ES-I3 (cell line): ENCODE results near the gene KRIT1.
A peak's percentile ranks its signal among the peaks of the same experiment; 100 is the strongest.
"Not testable (repeated sequence)": the region's sequence is repeated elsewhere in the genome, so short reads cannot be mapped to it uniquely, and the experiment has no call there.

Experiments
- H3K36me3 ChIP-seq: 2 replicates; pipeline ENCODE4 v1.6.1; 2013; ENCODE audit warnings: mild to moderate bottlenecking, low read length, control low read depth, moderate library complexity; ENCODE audit not compliant: insufficient read depth
- H3K4me1 ChIP-seq: 2 replicates; pipeline ENCODE4 v1.6.1; 2013; ENCODE audit warnings: mild to moderate bottlenecking, control low read depth, low read length; ENCODE audit not compliant: insufficient read depth
- H3K9ac ChIP-seq: 2 replicates; pipeline ENCODE4 v1.6.1; 2013; ENCODE audit warnings: low read depth, mild to moderate bottlenecking, low read length, moderate library complexity
- H3K9me3 ChIP-seq: 2 replicates; pipeline ENCODE4 v1.6.1; 2013; ENCODE audit warnings: mild to moderate bottlenecking, low read length, moderate library complexity; ENCODE audit not compliant: control insufficient read depth, insufficient read depth

The KRIT1 gene

GRCh38 chr7:92226981-92227380, 18.7 kb downstream of the KRIT1 start:
- no peak overlapping the region for H3K9ac ChIP-seq
- H3K36me3 ChIP-seq, result no peaks in the 10 kb centered on the region; the same call in none of the 2 replicates
- no peaks in the 10 kb centered on the region for H3K9me3 ChIP-seq
- H3K4me1 ChIP-seq, result no peaks in the 10 kb centered on the region

DNA sequence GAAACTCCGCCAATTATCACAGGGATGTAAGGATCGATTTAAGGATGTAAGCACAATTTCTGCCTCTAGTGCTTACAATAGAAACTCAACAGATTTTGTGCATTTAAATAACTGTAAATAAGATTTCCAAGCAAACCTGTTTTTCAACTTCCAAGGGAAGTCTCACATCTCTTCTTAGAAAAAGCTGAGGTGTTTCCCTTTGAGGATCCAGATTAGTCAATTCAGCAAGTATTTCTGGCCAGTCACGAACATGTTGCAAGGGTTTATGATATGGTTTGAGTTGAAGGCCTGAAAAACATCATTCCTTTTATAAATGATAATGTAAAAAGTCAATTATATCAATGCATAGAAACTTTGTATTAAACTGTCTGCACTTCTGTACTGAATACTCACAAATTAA, 23.9 kb downstream of the KRIT1 start:
- no peaks in the 10 kb centered on the region for H3K4me1 ChIP-seq
- H3K36me3 ChIP-seq, result peaks cover 7% of the 10 kb centered on the region
- no peak overlapping the region for H3K9ac ChIP-seq
- H3K9me3 ChIP-seq, result no peaks in the 10 kb centered on the region

- Histone ChIP-seq H3K9me3 (no peaks in the 10 kb centered on the region), H3K36me3 (0 out of 2 replicates have a peak, but pooled peaks cover 2% of the 10 kb centered on the region), H3K9ac (no peak overlapping the region), H3K4me1 (no peaks in the 10 kb centered on the region)
Measured at GRCh38 chr7:92206672-92207071, 39.0 kb downstream of the KRIT1 start.

GRCh38 chr7:92205987-92206386, 39.7 kb downstream of the KRIT1 start:
- H3K4me1 ChIP-seq, result no peaks in the 10 kb centered on the region
- H3K9me3 ChIP-seq, result no peaks in the 10 kb centered on the region
- H3K9ac ChIP-seq, result no peak overlapping the region
- H3K36me3 ChIP-seq, result 0 out of 2 replicates have a peak, but pooled peaks cover 2% of the 10 kb centered on the region

DNA sequence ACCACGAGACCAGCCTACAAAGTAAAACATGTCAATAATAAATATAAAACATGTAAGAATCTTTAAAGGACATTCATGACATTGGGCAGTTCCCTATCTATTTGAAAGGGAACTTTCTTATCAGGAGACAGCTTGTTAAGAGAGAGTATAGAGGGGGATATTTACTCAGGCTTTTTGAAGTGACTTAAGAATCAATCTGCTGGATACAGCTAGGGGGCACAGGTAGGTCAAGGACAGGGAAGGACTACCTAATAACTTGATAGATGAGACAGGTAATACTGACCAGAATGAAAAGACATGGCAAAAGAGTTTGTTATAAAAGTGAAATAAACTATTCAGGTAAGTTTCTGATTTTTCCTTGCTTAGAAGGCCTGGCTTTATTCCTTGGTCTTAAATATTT, 44.9 kb downstream of the KRIT1 start:
- Histone ChIP-seq H3K4me1 (no peaks in the 10 kb centered on the region), H3K9me3 (no peaks in the 10 kb centered on the region), H3K9ac (no peak overlapping the region), H3K36me3 (0 out of 2 replicates have a peak, but pooled peaks cover 2% of the 10 kb centered on the region)

GRCh38 chr7:92192326-92192725, 53.4 kb downstream of the KRIT1 start:
- Histone ChIP-seq H3K4me1 (no peaks in the 10 kb centered on the region), H3K9ac (no peak overlapping the region), H3K36me3 (no peaks in the 10 kb centered on the region), H3K9me3 (peaks cover 14% of the 10 kb centered on the region)

GRCh38 chr7:92189246-92189645, 56.5 kb downstream of the KRIT1 start:
- not testable (repeated sequence) for H3K4me1 ChIP-seq, H3K9ac ChIP-seq, H3K36me3 ChIP-seq
- H3K9me3 ChIP-seq, result peaks cover 14% of the 10 kb centered on the region

DNA sequence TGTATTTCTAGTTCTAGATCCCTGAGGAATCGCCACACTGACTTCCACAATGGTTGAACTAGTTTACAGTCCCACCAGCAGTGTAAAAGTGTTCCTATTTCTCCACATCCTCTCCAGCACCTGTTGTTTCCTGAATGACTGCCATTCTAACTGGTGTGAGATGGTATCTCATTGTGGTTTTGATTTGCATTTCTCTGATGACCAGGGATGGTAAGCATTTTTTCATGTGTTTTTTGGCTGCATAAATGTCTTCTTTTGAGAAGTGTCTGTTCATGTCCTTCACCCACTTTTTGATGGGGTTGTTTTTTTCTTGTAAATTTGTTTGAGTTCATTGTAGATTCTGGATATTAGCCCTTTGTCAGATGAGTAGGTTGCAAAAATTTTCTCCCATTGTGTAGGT, 61.4 kb downstream of the KRIT1 start:
- not testable (repeated sequence) for H3K9ac ChIP-seq, H3K4me1 ChIP-seq, H3K9me3 ChIP-seq, H3K36me3 ChIP-seq

GRCh38 chr7:92178928-92179924, 66.5 kb downstream of the KRIT1 start, which contains the start of gene LRRD1:
LRRD1 (minus strand) TSS chr7:92179142; CDS start chr7:92165202, 13,940 bp downstream.
- H3K9me3 ChIP-seq, result no peaks in the 10 kb centered on the region
- no peaks in the 10 kb centered on the region for H3K36me3 ChIP-seq
- H3K9ac ChIP-seq, result peak within 1 kb of the TSS; percentile 53; the same call in 1 of the 2 replicates
- no peaks in the 10 kb centered on the region for H3K4me1 ChIP-seq

GRCh38 chr7:92177362-92177761, 68.4 kb downstream of the KRIT1 start:
- H3K9me3 ChIP-seq, result no peaks in the 10 kb centered on the region
- H3K4me1 ChIP-seq, result no peaks in the 10 kb centered on the region
- H3K9ac ChIP-seq, result no peak overlapping the region
- H3K36me3 ChIP-seq, result no peaks in the 10 kb centered on the region

DNA sequence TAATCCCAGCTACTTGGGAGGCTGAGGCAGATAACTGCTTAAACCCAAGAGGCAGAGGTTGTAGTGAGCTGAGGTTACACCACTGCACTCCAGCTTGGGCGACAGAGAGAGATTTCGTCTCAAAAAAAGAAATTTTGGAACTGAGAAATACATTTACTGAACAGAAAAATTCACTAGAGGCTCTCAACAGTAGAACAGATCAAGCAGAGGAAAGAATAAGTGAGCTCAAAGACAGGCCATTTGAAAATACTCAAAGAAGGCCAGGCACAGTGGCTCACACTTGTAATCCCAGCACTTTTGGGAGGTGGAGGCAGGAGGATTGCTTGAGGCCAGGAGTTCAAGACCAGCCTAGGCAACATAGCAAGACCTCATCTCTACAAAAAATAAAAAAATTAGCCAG, 76.2 kb downstream of the KRIT1 start:
- not testable (repeated sequence) for H3K4me1 ChIP-seq, H3K9ac ChIP-seq, H3K9me3 ChIP-seq, H3K36me3 ChIP-seq

DNA sequence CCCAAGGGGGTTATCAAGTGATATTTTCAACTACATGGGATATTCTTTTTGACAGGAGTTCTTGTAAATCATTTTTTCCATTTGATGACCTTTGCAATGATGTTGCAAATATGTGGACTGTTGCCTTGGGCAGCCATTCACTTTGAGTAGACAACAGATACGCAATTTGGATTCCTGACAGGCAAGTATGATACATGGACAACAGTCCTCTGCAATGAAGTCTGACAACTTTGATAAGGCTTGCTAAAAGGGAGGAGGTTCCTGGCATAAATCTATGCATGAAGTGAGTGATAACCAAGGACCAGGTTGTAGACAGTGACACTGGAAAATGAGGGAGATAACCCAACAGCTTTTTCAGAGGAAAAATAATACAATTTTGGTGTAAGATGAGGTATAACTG, 84.4 kb downstream of the KRIT1 start:
- no peaks in the 10 kb centered on the region for H3K36me3 ChIP-seq
- H3K9me3 ChIP-seq, result no peaks in the 10 kb centered on the region
- no peak overlapping the region for H3K9ac ChIP-seq
- H3K4me1 ChIP-seq, result no peaks in the 10 kb centered on the region

GRCh38 chr7:92158660-92159575, 86.8 kb downstream of the KRIT1 start:
- no peaks in the 10 kb centered on the region for H3K36me3 ChIP-seq
- H3K9me3 ChIP-seq, result no peaks in the 10 kb centered on the region
- no peaks in the 10 kb centered on the region for H3K4me1 ChIP-seq
- H3K9ac ChIP-seq, result no peak overlapping the region

GRCh38 chr7:92156990-92157389, 88.7 kb downstream of the KRIT1 start:
- Histone ChIP-seq H3K9ac (no peak overlapping the region), H3K9me3 (no peaks in the 10 kb centered on the region), H3K36me3 (no peaks in the 10 kb centered on the region), H3K4me1 (no peaks in the 10 kb centered on the region)
